HFFc6 (cell line): Measurements from ENCODE around the gene MKKS. TPM values are rescaled to one million over a fixed set of nuclear protein-coding genes. Genes with fewer than 3 reads are reported as not detected.

Source experiments
- DNase-seq: peaks from one replicate; pipeline ENCODE4 v3.0.0-alpha.2; 2018
- H3K27ac Mint-ChIP-seq: 2 replicates; pipeline ENCODE4 v1.8.0; 2020; ENCODE audit warnings: mild to moderate bottlenecking, mixed read lengths
- H3K27me3 Mint-ChIP-seq: 2 replicates; pipeline ENCODE4 v1.8.0; 2021; ENCODE audit warnings: mild to moderate bottlenecking, moderate library complexity, mixed read lengths; ENCODE audit not compliant: insufficient read depth
- H3K36me3 Mint-ChIP-seq: 2 replicates; pipeline ENCODE4 v1.8.0; 2021; ENCODE audit warnings: low read depth, mixed read lengths
- H3K4me1 Mint-ChIP-seq: 2 replicates; pipeline ENCODE4 v1.8.0; 2020; ENCODE audit warnings: low read depth, mixed read lengths
- H3K4me3 Mint-ChIP-seq: 2 replicates; pipeline ENCODE4 v1.8.0; 2020; ENCODE audit warnings: mild to moderate bottlenecking, moderate library complexity, mixed read lengths
- H3K9me3 Mint-ChIP-seq: 2 replicates; pipeline ENCODE4 v1.8.0; 2020; ENCODE audit warnings: mild to moderate bottlenecking, mixed read lengths
- total RNA-seq, 6 experiments: library from RNA; stranded (reverse); fragmentation: NEBNext Ultra II Directional; extraction: Animal tissue kit (Norgen Biotek cat#: 25700); gene quantifications; 2 replicates in 1 of 6; 3 replicates in 5 of 6; pipeline ENCODE4 v1.2.3, GENCODE V29; 2021
- TF ChIP-seq, protein P1 (sequence below): fragments of 200-600 bp; sonication (generic); IDR thresholded peaks from 2 replicates; pipeline ENCODE4 v1.5.0; 2021; ENCODE audit warnings: antibody characterized with exemption, mild to moderate bottlenecking

The MKKS gene
- total RNA-seq, 6 experiments from 2014 or later = 6.0 to 10.0 (median 8.0) TPM

DNA sequence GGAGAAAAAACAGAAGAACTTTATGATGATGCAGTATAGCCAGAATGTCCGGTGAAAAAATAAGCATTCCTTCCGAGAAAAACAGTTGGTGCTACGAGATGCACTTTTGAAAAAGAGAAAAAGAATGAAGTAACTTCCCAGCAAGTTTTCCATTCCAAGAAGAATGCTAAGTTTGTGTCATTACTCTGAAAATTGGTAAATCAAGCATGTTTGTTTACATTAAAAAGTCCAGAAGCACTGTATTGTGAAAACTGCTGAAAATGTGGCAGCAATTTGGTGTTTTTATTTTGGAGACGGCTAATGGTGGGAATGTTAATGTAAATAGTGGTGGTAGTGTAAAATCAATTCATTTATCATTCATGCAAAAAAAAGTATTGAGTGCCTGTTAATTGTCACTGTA, 46.3 kb downstream of the MKKS start:
- TF ChIP-seq, protein P1, sequence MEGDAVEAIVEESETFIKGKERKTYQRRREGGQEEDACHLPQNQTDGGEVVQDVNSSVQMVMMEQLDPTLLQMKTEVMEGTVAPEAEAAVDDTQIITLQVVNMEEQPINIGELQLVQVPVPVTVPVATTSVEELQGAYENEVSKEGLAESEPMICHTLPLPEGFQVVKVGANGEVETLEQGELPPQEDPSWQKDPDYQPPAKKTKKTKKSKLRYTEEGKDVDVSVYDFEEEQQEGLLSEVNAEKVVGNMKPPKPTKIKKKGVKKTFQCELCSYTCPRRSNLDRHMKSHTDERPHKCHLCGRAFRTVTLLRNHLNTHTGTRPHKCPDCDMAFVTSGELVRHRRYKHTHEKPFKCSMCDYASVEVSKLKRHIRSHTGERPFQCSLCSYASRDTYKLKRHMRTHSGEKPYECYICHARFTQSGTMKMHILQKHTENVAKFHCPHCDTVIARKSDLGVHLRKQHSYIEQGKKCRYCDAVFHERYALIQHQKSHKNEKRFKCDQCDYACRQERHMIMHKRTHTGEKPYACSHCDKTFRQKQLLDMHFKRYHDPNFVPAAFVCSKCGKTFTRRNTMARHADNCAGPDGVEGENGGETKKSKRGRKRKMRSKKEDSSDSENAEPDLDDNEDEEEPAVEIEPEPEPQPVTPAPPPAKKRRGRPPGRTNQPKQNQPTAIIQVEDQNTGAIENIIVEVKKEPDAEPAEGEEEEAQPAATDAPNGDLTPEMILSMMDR = no peak
- no peak for DNase-seq
- Mint-ChIP-seq H3K27ac (no peak overlapping the region), H3K36me3 (no peaks in the 10 kb centered on the region), H3K4me3 (no peak overlapping the region), H3K4me1 (peaks cover 17% of the 10 kb centered on the region), H3K9me3 (no peaks in the 10 kb centered on the region), H3K27me3 (peaks cover 7% of the 10 kb centered on the region)

- H3K4me1 Mint-ChIP-seq = peaks cover 17% of the 10 kb centered on the region
- H3K27ac Mint-ChIP-seq = no peak overlapping the region
- no peaks in the 10 kb centered on the region for H3K9me3 Mint-ChIP-seq
- TF ChIP-seq, protein P1 = no peak
- no peak overlapping the region for H3K4me3 Mint-ChIP-seq
- peaks cover 7% of the 10 kb centered on the region for H3K27me3 Mint-ChIP-seq
- no peaks in the 10 kb centered on the region for H3K36me3 Mint-ChIP-seq
- DNase-seq = no peak
These were observed 48.0 kb downstream of the MKKS start for GRCh38 chr20:10385850-10386544.

GRCh38 chr20:10381477-10381876, 52.5 kb downstream of the MKKS start:
- no peak overlapping the region for H3K27ac Mint-ChIP-seq
- TF ChIP-seq, protein P1 = peak; percentile 43
- H3K9me3 Mint-ChIP-seq = no peaks in the 10 kb centered on the region
- peaks cover 11% of the 10 kb centered on the region for H3K4me1 Mint-ChIP-seq
- DNase-seq = no peak
- H3K27me3 Mint-ChIP-seq = peaks cover 3% of the 10 kb centered on the region
- H3K4me3 Mint-ChIP-seq = no peak overlapping the region
- H3K36me3 Mint-ChIP-seq = no peaks in the 10 kb centered on the region

DNA sequence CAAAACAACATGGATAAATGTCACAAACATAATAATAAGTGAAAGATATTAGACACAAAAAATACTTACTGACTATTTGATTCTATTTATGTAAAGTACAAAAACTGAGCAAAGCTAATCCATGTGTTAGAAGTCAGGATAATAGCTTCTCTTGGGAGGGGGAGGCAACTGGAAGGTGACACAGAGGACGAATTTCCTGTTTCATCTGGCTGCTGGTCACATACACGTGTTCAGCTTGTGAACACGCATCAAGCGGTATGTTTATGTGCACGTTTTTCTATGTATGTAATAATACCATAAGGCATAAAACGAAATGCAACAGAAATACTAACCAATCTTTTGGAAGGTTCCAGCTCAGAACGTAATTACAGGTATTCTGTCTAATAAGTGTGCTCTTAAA, 54.3 kb downstream of the MKKS start:
- no peaks in the 10 kb centered on the region for H3K36me3 Mint-ChIP-seq
- no peak overlapping the region for H3K27ac Mint-ChIP-seq
- peaks cover 19% of the 10 kb centered on the region for H3K4me1 Mint-ChIP-seq
- H3K9me3 Mint-ChIP-seq = no peaks in the 10 kb centered on the region
- H3K4me3 Mint-ChIP-seq = no peak overlapping the region
- no peaks in the 10 kb centered on the region; the same call in none of the 2 replicates for H3K27me3 Mint-ChIP-seq
- no peak for DNase-seq
- TF ChIP-seq, protein P1 = no peak

DNA sequence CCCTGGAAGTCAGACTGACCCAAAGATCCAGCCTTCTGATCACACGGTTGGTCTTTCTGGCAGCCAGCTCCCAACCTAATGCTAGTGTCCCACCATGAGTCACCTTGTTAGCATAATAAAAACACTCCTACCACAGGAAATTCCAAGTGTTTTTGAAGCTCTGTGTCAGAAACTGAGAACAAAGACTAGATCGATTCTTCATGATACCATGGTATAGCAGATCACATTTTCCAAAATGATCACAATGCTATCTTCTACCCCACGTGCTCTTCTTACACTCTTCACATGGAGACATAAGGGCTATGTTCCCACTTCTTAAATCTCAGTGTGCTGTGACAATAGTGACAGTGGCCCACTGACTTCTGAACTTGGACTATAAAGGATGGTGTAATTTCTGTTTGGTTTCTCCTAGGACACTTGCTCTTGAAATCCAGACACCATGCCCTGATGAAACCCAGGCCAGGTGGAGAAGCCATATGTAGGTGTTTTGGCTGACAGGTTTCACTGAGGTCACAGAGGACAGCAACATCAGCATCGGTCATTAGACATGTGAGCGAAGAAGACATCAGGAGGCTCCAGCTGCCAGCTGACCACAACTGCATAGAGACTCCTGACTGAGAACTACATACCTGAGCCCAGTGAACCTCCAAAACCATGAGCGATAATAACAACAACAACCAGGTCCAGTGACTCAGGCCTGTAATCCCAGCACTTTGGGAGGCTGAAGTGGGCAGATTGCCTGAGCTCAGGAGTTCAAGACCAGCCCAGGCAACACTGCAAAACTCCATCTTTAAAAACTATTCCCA, 57.5 kb downstream of the MKKS start:
- peak overlapping the region; percentile 27; the same call in 1 of the 2 replicates for H3K27ac Mint-ChIP-seq

More for the DNA sequence above, 57.5 kb downstream of the MKKS start:
- H3K36me3 Mint-ChIP-seq = no peaks in the 10 kb centered on the region
- H3K27me3 Mint-ChIP-seq = peaks cover 3% of the 10 kb centered on the region
- no peaks in the 10 kb centered on the region for H3K9me3 Mint-ChIP-seq
- H3K4me1 Mint-ChIP-seq = peaks cover 19% of the 10 kb centered on the region
- DNase-seq = peak; percentile 47
- TF ChIP-seq, protein P1 = no peak
- H3K4me3 Mint-ChIP-seq = peak overlapping the region; percentile 29
